GM19452 (cell line): ENCODE data around the gene MZT2B.
"Not testable (repeated sequence)": the region's sequence is repeated elsewhere in the genome, so short reads cannot be mapped to it uniquely, and the experiment has no call there.

Experiments used
- ATAC-seq: cut with Tn5 transposase; IDR thresholded peaks from one replicate; pipeline ENCODE4 v1.9.1; 2021; ENCODE audit not compliant: unreplicated experiment

MZT2B gene

GRCh38 chr2:130152136-130152815, 29.8 kb upstream of the MZT2B start:
- not testable (repeated sequence) for ATAC-seq

GRCh38 chr2:130152816-130153595, 29.1 kb upstream of the MZT2B start:
- no peak for ATAC-seq

GRCh38 chr2:130153721-130154422, 28.2 kb upstream of the MZT2B start:
- ATAC-seq: not testable (repeated sequence)

GRCh38 chr2:130154423-130154770, 27.7 kb upstream of the MZT2B start:
- ATAC-seq: not testable (repeated sequence)

- no peak for ATAC-seq
Measured at GRCh38 chr2:130154773-130155765, 27.0 kb upstream of the MZT2B start.

- ATAC-seq: not testable (repeated sequence)
Measured at GRCh38 chr2:130155956-130156623, 26.0 kb upstream of the MZT2B start.

GRCh38 chr2:130156624-130157004, 25.4 kb upstream of the MZT2B start:
- no peak for ATAC-seq

- ATAC-seq: peak; percentile 37
Measured at GRCh38 chr2:130157354-130157753, 24.7 kb upstream of the MZT2B start.

GRCh38 chr2:130157825-130158514, 24.1 kb upstream of the MZT2B start:
- ATAC-seq: peak; percentile 79

- ATAC-seq: no peak
Measured at GRCh38 chr2:130158631-130159030, 23.4 kb upstream of the MZT2B start.

GRCh38 chr2:130159376-130159775, 22.7 kb upstream of the MZT2B start:
- not testable (repeated sequence) for ATAC-seq

GRCh38 chr2:130160131-130160530, 21.9 kb upstream of the MZT2B start:
- no peak for ATAC-seq

- not testable (repeated sequence) for ATAC-seq
Measured at GRCh38 chr2:130160838-130161705, 21.0 kb upstream of the MZT2B start.

- ATAC-seq: not testable (repeated sequence)
Measured at GRCh38 chr2:130162486-130162885, 19.6 kb upstream of the MZT2B start.

GRCh38 chr2:130162968-130163367, 19.1 kb upstream of the MZT2B start:
- ATAC-seq: no peak

GRCh38 chr2:130165293-130166016, 16.6 kb upstream of the MZT2B start:
- no peak for ATAC-seq

- ATAC-seq: not testable (repeated sequence)
Measured at GRCh38 chr2:130166611-130167010, 15.5 kb upstream of the MZT2B start.

- not testable (repeated sequence) for ATAC-seq
Measured at GRCh38 chr2:130169163-130169562, 12.9 kb upstream of the MZT2B start.
